ENCODE data around the gene DHCR24. TPM values are rescaled to one million over a fixed set of nuclear protein-coding genes. Genes with fewer than 3 reads are reported as not detected.

The DHCR24 gene
- total and polyA plus RNA-seq, 2 of the 13 experiments (the other 11 are each of a cell fraction or from before 2014, with no cell fraction given) = 374 to 448 TPM

GRCh38 chr1:54810153-54810942 lies 76.6 kb downstream of the DHCR24 start (continued):
- TF ChIP-seq ZBTB43 (CRISPR knock-in tag; conservative IDR thresholded peaks at IDR 0.05) (no peak), ZNF552 (CRISPR knock-in tag; IDR thresholded peaks at IDR 0.05; ENCODE audit: borderline replicate concordance) (no peak), IRF2 (CRISPR knock-in tag; IDR thresholded peaks at IDR 0.05) (0 out of 2 replicates have a peak, but pooled peaks have one; percentile 17), ZNF275 (CRISPR knock-in tag; IDR thresholded peaks at IDR 0.05; ENCODE audit: borderline replicate concordance) (no peak), CTCF (CRISPR knock-in tag; IDR thresholded peaks at IDR 0.05) (peak; percentile 97), RARA (CRISPR knock-in tag; IDR thresholded peaks at IDR 0.05) (0 out of 2 replicates have a peak, but pooled peaks have one; percentile 25), ZNF7 (CRISPR knock-in tag; IDR thresholded peaks at IDR 0.05) (no peak), CENPX (CRISPR knock-in tag; IDR thresholded peaks at IDR 0.05) (no peak), ZNF550 (CRISPR knock-in tag; IDR thresholded peaks at IDR 0.05; ENCODE audit: borderline replicate concordance) (peak; percentile 75; the same call in 1 of the 2 replicates), ZNF224 (CRISPR knock-in tag; IDR thresholded peaks at IDR 0.05) (no peak), HNRNPL (IDR thresholded peaks at IDR 0.05; ENCODE audit: low read depth, low read length) (no peak)
- TF ChIP-seq, protein P1, sequence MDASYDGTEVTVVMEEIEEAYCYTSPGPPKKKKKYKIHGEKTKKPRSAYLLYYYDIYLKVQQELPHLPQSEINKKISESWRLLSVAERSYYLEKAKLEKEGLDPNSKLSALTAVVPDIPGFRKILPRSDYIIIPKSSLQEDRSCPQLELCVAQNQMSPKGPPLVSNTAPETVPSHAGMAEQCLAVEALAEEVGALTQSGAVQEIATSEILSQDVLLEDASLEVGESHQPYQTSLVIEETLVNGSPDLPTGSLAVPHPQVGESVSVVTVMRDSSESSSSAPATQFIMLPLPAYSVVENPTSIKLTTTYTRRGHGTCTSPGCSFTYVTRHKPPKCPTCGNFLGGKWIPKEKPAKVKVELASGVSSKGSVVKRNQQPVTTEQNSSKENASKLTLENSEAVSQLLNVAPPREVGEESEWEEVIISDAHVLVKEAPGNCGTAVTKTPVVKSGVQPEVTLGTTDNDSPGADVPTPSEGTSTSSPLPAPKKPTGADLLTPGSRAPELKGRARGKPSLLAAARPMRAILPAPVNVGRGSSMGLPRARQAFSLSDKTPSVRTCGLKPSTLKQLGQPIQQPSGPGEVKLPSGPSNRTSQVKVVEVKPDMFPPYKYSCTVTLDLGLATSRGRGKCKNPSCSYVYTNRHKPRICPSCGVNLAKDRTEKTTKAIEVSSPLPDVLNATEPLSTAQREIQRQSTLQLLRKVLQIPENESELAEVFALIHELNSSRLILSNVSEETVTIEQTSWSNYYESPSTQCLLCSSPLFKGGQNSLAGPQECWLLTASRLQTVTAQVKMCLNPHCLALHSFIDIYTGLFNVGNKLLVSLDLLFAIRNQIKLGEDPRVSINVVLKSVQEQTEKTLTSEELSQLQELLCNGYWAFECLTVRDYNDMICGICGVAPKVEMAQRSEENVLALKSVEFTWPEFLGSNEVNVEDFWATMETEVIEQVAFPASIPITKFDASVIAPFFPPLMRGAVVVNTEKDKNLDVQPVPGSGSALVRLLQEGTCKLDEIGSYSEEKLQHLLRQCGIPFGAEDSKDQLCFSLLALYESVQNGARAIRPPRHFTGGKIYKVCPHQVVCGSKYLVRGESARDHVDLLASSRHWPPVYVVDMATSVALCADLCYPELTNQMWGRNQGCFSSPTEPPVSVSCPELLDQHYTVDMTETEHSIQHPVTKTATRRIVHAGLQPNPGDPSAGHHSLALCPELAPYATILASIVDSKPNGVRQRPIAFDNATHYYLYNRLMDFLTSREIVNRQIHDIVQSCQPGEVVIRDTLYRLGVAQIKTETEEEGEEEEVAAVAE (CRISPR knock-in tag; IDR thresholded peaks at IDR 0.05; ENCODE audit: borderline replicate concordance) = no peak
- TF ChIP-seq, protein P2, sequence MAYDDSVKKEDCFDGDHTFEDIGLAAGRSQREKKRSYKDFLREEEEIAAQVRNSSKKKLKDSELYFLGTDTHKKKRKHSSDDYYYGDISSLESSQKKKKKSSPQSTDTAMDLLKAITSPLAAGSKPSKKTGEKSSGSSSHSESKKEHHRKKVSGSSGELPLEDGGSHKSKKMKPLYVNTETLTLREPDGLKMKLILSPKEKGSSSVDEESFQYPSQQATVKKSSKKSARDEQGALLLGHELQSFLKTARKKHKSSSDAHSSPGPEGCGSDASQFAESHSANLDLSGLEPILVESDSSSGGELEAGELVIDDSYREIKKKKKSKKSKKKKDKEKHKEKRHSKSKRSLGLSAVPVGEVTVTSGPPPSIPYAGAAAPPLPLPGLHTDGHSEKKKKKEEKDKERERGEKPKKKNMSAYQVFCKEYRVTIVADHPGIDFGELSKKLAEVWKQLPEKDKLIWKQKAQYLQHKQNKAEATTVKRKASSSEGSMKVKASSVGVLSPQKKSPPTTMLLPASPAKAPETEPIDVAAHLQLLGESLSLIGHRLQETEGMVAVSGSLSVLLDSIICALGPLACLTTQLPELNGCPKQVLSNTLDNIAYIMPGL (CRISPR knock-in tag; IDR thresholded peaks at IDR 0.05; ENCODE audit: borderline replicate concordance in 1 of 2, low read depth in 1 of 2) = peak in 1 of 2 experiments; percentile 32; a peak in 1 of 4 replicates

Data from HepG2 (cell line).